Measurements from ENCODE around the gene TNIK.

Gene TNIK

GRCh38 chr3:171187706-171188290 lies 272.4 kb downstream of the TNIK start:
- DNase-seq (ENCODE audit: low spot score), result peak; percentile 29

GRCh38 chr3:171186817-171187500 lies 273.2 kb downstream of the TNIK start:
- no peak for DNase-seq (ENCODE audit: low spot score)

DNA sequence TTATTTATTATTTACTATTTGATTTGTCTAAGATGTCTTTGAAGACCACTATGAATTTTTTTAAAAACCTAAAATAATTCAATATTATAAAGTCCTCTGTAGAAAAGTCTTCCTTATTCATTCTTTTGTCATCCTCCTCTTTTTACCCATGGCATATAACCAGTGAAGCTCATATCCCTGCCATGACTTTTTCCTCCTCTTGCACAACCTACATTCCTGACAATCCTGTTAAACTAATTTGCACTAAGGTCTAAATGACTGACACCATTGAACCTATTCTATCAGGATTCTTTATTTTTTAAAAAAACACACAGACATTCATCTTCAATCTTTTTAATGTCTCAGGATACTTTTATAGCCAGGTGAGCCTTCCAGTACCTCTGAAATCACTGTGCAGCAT lies 273.8 kb downstream of the TNIK start:
- DNase-seq (ENCODE audit: low spot score), result no peak

DNA sequence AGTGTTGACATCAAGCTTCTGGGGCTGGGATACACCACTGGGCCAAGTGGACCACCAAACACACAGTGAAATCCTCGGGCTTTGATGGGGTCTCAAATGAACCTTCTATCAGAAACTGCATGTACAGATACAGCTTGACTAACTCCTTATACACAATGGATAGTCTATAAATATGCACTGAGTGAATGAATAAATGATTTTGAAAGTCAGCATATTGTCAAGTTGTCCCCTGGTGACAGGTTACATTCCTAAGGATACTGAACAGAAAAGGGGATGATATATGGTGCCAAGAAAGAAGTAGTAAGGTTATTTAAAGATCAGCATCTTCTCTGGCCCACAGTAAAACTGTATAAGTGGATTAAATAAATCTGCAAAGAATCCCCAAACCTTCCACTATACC lies 274.2 kb downstream of the TNIK start:
- no peak for DNase-seq (ENCODE audit: low spot score)

DNA sequence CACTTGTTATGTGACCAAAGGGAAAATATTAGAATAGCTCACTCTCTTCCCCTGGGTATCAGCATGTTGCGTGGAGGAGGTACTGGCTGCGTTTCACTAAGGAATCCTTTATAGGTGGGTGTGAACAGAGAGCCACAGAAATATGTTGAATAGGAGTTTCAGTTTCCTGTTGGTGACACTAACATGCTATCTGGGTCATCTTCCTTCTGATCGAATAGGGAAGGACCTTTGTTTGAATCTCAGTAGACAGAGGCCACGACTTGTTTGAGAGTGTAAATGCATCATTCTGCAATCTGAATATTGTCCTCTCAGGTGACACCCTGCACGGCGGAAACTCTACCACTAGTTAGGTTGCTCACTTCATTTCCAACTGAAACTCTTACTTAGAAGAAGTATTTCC lies 275.8 kb downstream of the TNIK start:
- DNase-seq (ENCODE audit: low spot score), result no peak

DNA sequence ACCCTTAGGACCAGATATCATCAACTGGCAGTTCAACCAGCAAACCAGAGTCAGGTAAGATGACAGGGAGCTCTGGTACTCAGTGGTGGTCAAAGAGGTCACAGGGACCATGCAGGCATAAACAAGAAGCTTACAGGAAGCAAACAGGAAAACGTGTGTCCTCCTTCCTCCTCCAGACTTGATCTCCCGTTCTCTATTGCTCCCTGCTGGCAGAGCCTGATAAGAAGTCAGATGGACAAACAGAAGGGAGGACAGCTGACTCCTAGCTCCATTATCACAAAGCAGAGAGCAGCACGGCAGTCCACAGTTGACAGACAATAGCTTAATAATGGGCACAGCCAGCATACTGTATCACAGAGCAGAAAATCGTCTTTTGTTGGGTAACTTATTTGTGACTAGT lies 277.2 kb downstream of the TNIK start:
- DNase-seq (ENCODE audit: low spot score), result no peak

GRCh38 chr3:171181907-171182690 lies 278.1 kb downstream of the TNIK start:
- no peak for DNase-seq (ENCODE audit: low spot score)

DNA sequence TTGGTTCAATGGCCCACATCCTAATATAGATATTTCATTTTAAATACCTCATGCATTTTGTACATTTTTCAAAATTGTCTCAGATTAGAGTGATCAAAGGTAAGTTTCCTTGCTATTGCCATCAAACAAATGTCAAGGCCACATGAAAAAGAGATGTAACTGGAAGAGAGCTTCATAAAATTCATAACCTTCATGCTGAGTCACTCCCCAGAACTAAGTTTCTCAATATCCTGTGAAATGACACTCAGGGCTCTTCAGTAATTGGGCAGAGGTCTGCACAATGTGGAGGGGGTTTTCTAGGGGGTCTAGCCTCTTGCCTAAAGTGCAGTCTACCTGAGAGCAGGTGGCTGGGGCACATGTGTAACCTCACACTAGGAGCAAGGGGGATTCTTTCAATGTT lies 281.5 kb downstream of the TNIK start:
- no peak for DNase-seq (ENCODE audit: low spot score)

DNA sequence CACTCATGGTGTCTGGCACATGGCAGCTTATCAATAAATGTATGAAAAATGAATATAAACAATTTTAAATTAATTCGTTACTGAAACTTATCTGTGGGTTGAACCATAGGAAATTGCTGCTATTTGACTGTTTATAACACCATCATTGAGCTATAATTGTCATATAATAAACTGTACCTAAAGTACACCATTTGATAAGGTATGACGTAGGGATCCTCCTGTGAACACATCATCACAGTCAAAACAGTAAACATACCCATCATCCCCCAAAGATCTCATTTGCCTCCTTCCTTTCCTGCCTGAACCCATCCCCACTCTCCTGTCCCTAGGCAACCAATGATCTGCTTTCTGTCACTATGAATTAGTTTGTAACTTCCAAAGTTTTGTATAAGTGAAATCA lies 282.7 kb downstream of the TNIK start:
- DNase-seq (ENCODE audit: low spot score), result no peak

DNA sequence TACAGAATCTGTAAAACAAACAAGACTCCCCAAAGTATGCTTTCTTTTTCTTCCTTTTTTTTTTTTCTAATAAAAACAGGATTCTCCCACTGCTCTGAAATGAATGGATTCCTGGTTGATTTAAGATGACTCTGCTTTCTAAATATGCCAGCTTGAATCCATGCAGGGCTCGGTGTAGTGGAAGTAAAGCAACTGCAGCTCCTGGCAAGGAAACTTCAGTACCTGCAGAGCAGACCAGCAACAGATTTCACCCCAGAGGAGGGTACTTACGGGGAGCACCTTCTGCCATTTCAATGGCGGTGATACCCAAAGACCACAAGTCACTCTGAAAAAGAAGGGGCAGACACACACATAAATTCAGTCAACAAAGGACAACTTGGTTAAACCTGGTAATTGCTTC lies 283.1 kb downstream of the TNIK start:
- DNase-seq (ENCODE audit: low spot score), result no peak

GRCh38 chr3:171176244-171176933 lies 283.8 kb downstream of the TNIK start:
- no peak for DNase-seq (ENCODE audit: low spot score)

DNA sequence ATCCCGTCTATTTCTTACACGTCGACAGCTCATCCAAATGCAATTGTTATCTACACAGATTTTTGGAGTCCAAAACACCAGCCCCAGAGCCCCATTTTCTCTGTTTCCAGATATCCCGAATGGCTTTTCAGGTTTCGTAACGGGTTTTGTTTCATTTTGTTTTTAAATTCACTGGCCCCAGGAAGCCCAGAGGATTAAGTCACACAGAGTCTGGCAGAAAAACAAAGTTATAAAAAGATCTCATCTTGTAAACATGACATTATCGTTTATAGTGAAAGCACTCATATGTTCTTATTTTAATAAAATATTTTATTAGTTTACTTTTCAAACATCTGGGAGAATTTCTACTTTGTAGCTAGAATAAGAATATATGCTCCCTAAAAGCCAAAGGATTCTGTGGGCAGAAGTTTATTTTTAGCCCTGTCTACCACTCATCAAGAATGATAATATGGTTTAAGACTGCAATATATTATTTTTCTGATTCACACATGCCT lies 284.4 kb downstream of the TNIK start:
- DNase-seq (ENCODE audit: low spot score), result no peak

DNA sequence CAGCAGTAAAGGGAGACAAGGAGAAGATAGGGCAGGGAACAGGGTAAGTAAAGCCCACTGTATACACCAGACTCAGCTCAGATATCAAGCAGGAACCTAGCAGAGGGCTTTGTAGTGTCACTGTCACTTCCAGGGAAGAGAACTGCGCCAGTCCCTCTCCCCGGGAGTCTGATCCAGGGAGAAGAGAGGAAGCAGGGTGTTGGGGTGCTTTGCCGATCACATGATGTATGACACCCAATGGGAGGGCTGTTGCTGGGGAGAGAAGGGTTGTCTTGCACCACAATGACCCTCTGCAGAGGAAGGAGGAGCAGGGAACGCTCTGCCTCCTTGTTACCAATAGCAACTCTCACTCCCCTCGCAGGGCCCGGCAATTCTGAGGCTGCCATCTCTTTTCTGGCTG lies 286.5 kb downstream of the TNIK start:
- no peak for DNase-seq (ENCODE audit: low spot score)

- no peak for DNase-seq (ENCODE audit: low spot score)
These were observed 288.1 kb downstream of the TNIK start for GRCh38 chr3:171172070-171172469.

DNA sequence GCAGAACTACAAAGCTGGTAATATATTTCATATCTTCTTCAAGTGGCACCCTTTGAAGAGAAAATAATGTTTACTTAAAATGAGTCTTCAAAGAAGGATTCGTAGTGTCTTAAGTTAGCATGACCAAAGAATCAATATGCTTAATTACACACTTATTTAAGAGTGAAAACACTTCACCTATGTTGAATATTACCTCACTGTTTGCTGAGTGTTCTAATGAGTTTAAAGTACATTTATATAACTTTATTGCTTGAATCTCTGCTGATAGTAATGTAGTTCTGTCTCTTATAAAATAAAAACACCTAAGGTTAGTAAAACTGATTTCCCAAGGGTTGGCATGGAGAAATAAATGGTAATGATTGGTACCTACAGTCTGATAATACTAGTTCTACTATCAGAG lies 290.3 kb downstream of the TNIK start:
- no peak for DNase-seq (ENCODE audit: low spot score)

GRCh38 chr3:171169443-171169842 lies 290.8 kb downstream of the TNIK start:
- DNase-seq (ENCODE audit: low spot score), result no peak

DNA sequence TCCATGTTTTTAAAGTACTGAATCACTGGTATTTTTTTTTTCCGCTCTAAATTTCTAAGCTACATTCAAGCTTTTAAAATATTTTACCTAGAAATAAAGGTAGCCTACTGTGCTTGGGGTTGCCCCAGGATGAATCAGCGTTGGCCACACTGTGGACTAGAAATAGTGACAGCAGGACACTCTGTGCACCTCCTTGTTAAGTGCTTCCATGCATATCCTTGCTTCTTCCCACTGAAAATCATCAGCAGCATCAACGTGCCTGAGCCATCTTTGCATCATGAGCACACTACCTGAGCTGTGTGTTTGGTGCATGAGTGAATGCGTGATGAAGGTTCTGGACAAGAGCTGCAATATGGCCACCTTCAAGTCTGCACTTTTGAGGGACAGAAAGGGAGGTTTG lies 291.7 kb downstream of the TNIK start:
- DNase-seq (ENCODE audit: low spot score), result no peak

DNA sequence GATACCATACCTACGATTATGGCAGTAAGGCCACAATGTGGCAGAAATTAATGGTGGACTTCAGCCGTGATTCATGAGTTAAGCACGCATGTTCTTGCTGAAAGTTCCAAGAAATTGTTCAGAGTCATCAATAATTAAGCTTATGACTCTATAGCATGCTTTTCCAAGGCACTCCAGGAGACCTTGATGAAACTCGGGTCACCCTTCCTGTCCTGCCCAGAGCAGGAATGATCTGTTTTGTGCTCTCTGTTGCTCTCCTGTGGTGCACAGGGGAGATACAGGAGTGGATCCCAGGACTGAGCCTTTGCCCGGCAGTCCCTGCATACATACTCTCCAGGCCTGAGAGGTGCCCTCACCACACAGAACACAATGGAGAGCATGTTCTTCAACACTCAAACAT lies 292.1 kb downstream of the TNIK start:
- DNase-seq (ENCODE audit: low spot score), result no peak

DNA sequence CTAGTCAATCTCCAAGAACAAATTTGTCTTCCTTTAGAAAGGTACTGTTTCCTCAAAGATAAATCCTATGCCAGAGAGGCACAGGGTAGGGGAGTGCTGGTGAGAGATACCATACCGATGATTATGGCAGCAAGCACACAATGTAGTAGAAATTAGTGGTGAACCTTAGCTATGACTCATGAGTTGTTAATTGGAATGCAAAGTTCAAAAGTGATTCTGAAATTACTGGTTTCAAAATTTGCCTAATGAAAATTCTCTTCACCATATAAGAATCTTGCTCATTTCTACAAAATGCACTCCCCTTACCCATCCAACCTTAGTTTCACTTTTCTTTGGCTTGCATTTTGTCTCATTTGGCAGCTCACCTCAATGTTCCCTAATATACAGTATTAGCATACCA lies 294.2 kb downstream of the TNIK start:
- no peak for DNase-seq (ENCODE audit: low spot score)

DNA sequence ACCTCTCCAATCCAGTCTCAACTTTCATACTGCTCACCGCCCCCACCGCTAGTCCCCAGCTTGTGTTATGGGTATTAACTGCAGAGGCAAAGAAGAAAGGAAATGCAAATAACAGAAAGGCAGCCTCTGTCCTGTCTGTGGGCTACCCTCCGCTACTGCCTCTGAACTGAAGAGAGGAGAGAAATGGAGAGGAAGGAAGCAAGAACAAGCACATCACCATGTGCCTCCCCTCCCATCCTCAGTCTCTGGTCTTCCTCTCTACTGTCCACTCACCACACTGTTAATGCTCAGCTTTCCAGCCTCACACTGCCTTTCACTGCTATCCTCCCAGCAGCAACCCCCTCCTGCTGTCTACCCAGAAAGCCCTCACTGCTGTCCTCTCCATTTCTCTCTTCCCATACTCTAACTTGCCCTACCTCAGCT lies 294.7 kb downstream of the TNIK start:
- no peak for DNase-seq (ENCODE audit: low spot score)

DNA sequence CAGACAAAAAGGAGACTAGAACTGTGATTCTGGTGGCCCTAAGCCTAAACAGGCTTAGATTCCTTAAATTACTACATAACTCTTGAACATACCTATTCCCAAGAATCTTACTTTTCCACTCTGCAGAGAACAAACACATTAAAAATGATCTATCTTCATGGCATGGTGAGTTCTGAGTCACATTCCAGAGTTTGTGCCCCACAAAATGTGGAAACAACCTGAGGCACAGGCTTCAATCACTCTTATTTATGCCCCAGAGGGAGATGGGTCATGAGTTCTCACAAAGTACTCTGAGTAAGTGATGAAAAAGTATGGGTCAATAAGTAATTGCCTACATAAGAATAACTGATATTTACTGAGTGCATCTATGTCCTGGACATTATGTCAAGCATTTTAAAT lies 296.1 kb downstream of the TNIK start:
- DNase-seq (ENCODE audit: low spot score), result no peak
